GM19455 (cell line): Measurements from ENCODE around the gene CBX3.
"Not testable (repeated sequence)": the region's sequence is repeated elsewhere in the genome, so short reads cannot be mapped to it uniquely, and the experiment has no call there.

Experiments used
- ATAC-seq: cut with Tn5 transposase; IDR thresholded peaks from one replicate; pipeline ENCODE4 v1.9.1; 2021; ENCODE audit not compliant: unreplicated experiment

Gene CBX3

DNA sequence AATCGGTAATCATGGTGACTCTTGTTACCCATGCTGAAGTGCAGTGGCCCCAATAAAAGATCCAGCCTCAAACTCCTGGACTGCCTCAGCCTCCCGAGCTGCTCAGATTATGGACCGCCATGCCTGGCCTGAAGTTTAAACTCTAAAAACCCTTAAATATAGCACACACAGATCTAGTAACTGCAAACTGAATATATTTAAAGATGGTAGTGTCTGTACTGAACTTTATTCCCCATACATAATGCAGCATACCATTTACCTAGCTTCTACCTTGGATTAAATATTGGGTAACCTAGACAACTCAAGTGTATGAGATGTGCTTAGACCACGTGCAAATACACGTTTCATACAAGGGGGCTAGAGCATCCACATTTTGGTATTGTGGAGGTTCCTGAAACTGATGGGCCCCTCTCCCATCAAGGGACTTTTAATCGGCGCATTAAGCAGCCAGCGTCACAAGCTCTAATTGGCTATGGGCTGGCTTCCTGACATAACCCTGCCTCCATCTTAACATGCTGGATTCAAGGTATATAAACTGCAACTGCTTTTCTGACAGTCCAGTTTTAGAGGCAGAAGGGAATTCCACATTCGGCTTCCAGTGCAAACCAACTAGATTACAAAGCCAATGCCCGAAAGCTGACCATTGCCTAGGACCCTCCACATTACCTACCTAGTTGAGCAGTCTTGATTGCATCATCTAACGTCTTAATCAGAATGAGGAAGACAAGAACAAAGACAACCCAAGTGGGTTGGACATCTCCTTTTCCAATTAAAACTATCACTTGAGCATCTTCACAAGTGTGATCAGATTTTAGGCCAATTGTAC lies 14.0 kb upstream of the CBX3 start:
- ATAC-seq: no peak

DNA sequence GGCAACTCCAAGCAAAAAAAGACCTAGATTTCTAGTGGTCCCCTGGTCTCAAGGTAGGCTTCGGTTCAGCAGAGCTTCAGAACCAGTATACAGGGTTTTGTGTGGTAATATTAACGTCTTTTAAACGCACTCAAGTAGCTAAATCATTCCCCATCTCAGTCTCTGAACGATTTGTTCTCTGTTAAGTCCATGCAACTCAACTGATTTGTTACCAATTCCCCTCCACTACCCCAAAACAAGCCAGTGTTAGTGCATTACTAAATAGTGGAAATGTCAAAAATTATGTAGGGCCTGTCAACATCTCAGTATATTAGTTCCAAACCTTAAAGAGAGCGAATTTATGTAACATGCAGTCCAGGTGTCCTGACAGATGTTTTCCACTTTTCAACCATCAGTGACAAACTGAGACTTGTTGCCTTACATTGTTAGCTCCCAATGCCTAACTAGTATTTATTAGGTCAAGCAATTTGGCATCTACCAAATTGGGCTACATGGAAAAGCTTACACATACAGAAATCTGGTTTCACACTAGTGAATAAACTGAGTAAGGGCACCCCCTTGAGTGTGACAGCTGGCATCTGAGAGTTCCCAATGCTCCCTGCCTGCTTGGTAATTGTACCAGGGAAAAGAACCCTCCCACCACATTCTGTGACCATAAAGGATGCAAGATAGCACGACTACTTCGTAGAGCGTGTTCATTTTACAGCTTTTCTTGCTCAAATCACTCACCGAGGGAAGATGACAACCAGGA lies 13.2 kb upstream of the CBX3 start:
- no peak for ATAC-seq

GRCh38 chr7:26188957-26189541 lies 12.5 kb upstream of the CBX3 start:
- ATAC-seq: no peak

DNA sequence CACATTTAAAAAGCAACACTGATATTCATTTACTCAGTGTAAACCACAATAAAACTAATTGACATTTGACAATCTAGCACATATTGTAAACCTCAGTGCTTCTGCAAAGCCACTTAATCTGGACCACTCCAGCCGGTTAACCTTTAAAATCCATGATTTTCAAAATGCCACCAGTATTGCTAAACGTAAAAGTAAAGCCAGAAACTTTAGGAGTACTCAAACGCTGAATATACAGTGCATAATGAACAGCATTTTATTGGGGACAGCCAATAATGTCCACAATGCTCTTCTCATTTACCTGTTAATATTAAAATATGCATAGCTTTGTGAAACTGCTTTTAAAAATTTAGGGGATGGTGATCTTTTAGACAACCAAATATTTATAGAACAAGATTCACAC lies 11.8 kb upstream of the CBX3 start:
- no peak for ATAC-seq

DNA sequence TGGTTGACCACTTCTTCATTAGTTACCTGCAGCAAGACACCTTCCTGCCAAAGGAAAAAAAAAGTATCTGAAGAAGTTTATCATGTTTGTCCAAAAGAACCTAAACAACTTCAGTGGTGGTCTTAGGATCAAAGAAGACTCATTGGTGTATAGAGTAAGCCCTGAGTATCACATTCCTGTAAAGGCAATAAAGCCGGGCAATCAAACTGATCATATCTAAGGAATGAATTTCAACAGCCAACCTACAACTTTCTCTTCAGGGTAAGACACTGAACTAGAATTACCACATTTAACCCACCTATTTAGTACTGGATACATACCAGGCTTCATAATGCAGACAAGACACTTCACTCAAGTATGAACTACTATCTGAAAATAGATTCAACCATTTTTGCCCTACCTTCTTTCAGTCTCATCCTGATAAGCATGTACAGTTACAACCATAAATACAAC lies 11.1 kb upstream of the CBX3 start:
- no peak for ATAC-seq

- ATAC-seq: no peak
Observed at GRCh38 chr7:26191233-26191973, 10.1 kb upstream of the CBX3 start.

DNA sequence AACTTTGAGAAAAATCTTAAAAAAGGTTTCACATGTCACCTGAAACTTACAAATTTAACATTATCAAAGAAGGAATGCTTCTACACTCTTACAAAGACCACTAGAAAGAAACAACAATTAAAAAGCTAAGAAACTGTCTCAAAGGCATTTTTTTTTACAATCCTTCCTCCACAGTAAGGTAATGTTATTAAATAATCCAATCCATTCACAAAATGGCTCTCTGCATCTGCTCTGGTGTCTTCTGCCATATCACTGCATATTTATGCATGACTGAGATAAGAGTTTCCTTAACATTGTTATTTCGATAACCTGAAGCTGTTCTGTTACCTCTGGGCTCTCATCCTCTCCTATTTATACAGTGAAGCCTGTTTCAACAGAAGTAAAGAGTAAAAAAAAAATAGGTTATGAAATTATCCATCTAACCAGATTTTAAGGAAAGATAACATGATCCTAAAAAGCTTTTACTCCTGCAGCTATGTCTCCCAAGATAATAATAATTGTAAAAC lies 9.5 kb upstream of the CBX3 start:
- ATAC-seq: no peak

GRCh38 chr7:26192485-26193087 lies 9.0 kb upstream of the CBX3 start:
- no peak for ATAC-seq

GRCh38 chr7:26193432-26194207 lies 7.9 kb upstream of the CBX3 start:
- ATAC-seq: no peak

GRCh38 chr7:26194764-26195163 lies 6.8 kb upstream of the CBX3 start:
- not testable (repeated sequence) for ATAC-seq

GRCh38 chr7:26195182-26195581 lies 6.4 kb upstream of the CBX3 start:
- no peak for ATAC-seq

- no peak for ATAC-seq
Observed at GRCh38 chr7:26195867-26196657, 5.5 kb upstream of the CBX3 start.

GRCh38 chr7:26197153-26198115 lies 4.1 kb upstream of the CBX3 start:
- no peak for ATAC-seq

DNA sequence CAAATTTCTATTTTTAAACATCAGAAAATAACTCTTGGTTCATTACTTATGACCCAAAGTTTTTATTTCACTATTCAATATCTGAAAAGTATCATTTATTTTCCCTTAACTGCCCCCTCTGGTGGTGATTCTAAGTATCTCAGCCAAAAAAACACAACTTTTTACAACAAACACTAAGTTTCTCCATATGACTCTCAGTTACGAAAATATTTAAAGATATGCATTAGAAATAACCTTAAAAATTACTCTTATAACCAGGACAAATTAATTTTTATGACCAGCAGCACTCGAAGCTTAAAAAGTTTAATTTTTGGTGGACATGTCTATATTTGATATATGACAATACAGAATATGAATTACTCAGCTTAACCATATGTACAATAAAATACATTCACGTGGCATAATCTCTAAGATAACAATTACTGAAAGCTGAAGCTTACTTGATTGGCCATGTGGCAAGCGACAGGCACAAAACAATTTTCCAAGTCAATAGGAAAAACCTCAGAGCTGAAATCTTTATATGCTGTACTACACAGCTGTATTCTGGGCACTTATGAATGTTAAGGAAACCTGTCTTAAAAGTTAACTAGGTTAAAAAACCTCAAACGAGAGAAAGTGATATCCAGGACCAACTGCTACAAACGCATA lies 3.3 kb upstream of the CBX3 start:
- ATAC-seq: no peak

DNA sequence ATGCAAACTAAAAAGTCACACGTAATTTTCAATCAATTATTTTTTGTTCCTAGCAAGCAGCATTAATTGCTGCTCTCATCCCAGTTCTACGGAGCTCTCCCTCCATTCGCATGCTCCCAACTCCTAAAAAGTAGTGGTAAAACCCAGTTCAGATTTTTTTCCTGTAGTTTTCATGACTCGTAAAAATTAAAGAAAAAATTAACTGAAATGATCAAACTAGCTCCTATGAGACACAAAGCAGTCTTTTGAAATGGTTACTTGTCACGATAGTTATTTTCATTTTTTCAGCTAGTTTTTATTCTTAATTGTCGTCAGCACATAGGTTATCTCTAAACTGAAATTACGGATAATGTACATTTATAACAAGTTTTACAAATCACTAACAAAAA lies 2.8 kb upstream of the CBX3 start:
- ATAC-seq: no peak

GRCh38 chr7:26199301-26200037 lies 2.1 kb upstream of the CBX3 start:
- ATAC-seq: no peak

GRCh38 chr7:26200038-26200443 lies 1.5 kb upstream of the CBX3 start:
- no peak for ATAC-seq
